HG03064 (cell line): ENCODE data around the gene MFAP3.

ENCODE experiments used
- ATAC-seq: cut with Tn5 transposase; IDR thresholded peaks from one replicate; pipeline ENCODE4 v1.9.1; 2021; ENCODE audit warnings: low read depth; ENCODE audit not compliant: unreplicated experiment

The MFAP3 gene

GRCh38 chr5:154088801-154089200, 50.0 kb downstream of the MFAP3 start:
- ATAC-seq: no peak

- no peak for ATAC-seq
These were observed 51.9 kb downstream of the MFAP3 start for GRCh38 chr5:154090656-154091055.

GRCh38 chr5:154092356-154093141, 53.8 kb downstream of the MFAP3 start:
- ATAC-seq: no peak

- ATAC-seq: no peak
These were observed 54.4 kb downstream of the MFAP3 start for GRCh38 chr5:154093142-154093532.

- ATAC-seq: no peak
These were observed 57.1 kb downstream of the MFAP3 start for GRCh38 chr5:154095904-154096303.

GRCh38 chr5:154097031-154097430, 58.3 kb downstream of the MFAP3 start:
- ATAC-seq: no peak

GRCh38 chr5:154098465-154098864, 59.7 kb downstream of the MFAP3 start:
- ATAC-seq: no peak

GRCh38 chr5:154101184-154101583, 62.4 kb downstream of the MFAP3 start:
- no peak for ATAC-seq

- ATAC-seq: no peak
These were observed 64.5 kb downstream of the MFAP3 start for GRCh38 chr5:154103233-154103632.
